A549 (cell line): ENCODE results near the gene POLR2H. TPM values are rescaled to one million over a fixed set of nuclear protein-coding genes. Genes with fewer than 3 reads are reported as not detected.

ENCODE experiments used
- ATAC-seq, 2 experiments: fragments of 200-7000 bp in 1 of 2; fragments of >200 bp in 1 of 2; cut with Nextera tagmentation in 1 of 2; cut with Tn5 transposase in 1 of 2; 3 replicates each; pipeline versions ENCODE4 v1.8.0 to v1.9.1; 2018 to 2020; ENCODE audit warnings: mild to moderate bottlenecking in 1 of 2, moderate library complexity in 1 of 2
- CTCF ChIA-PET: fragments of 300-600 bp; sonication (Branson Sonifier 250); formaldehyde crosslinking; extraction: SDS; loops from one replicate; lab custom pipeline; 2021; ENCODE audit warnings: antibody characterized with exemption, inconsistent platforms; lab: Yijun Ruan, JAX
- POLR2A ChIA-PET: fragments of 350-600 bp; formaldehyde crosslinking; extraction: SDS; loops from one replicate; lab custom pipeline; 2021; ENCODE audit warnings: antibody characterized with exemption, inconsistent platforms; lab: Yijun Ruan, JAX
- DNase-seq, 2 experiments: peaks; one replicate each; pipeline versions ENCODE4 v3.0.0 to v3.0.0-alpha.2; 2011 to 2016; ENCODE audit warnings: low read depth in 1 of 2, low spot score in 1 of 2
- FAIRE-seq: peaks from 2 replicates; lab custom pipeline; 2011; peaks lifted over from hg19 to GRCh38; lab: Jason Lieb, UNC
- H3K27ac ChIP-seq, 2 experiments: fragments of >200 bp; sonication (Bioruptor Twin); formaldehyde crosslinking; 3 replicates each; pipeline ENCODE4 v1.5.1; 2016 to 2017
- H3K4me1 ChIP-seq: fragments of >200 bp; sonication (Bioruptor Twin); formaldehyde crosslinking; 3 replicates; pipeline ENCODE4 v1.6.1; 2016
- H3K4me2 ChIP-seq: fragments of >200 bp; sonication (Bioruptor Twin); formaldehyde crosslinking; 3 replicates; pipeline ENCODE4 v1.6.1; 2016
- H3K4me3 ChIP-seq: fragments of >200 bp; sonication (Bioruptor Twin); formaldehyde crosslinking; 3 replicates; pipeline ENCODE4 v1.5.1; 2016
- H3K9me3 ChIP-seq: fragments of >200 bp; sonication (Bioruptor Twin); formaldehyde crosslinking; 3 replicates; pipeline ENCODE4 v1.6.1; 2016
- CEBPB ChIP-seq, 2 experiments: fragments of >200 bp in 1 of 2; sonication (Bioruptor Twin) in 1 of 2; formaldehyde crosslinking in 1 of 2; IDR thresholded peaks; 2 replicates each; pipeline ENCODE4 v1.6.1; 2012 to 2016
- CHD4 ChIP-seq: fragments of 200-600 bp; sonication (generic); IDR thresholded peaks from 2 replicates; pipeline ENCODE4 v1.6.1; 2016; ENCODE audit warnings: antibody characterized with exemption, mild to moderate bottlenecking, borderline replicate concordance
- EHMT2 ChIP-seq: fragments of 200-600 bp; sonication (generic); IDR thresholded peaks from 2 replicates; pipeline ENCODE4 v1.6.1; 2016; ENCODE audit warnings: antibody characterized with exemption, low read depth, mild to moderate bottlenecking, moderate library complexity
- ELK1 ChIP-seq: fragments of 150-350 bp; IDR thresholded peaks from 2 replicates; pipeline ENCODE4 v1.6.1; 2014; ENCODE audit warnings: low read depth, mild to moderate bottlenecking, low read length
- FOSL2 ChIP-seq, 2 experiments: fragments of 450-650 bp in 1 of 2; fragments of >200 bp in 1 of 2; sonication (Bioruptor Twin) in 1 of 2; formaldehyde crosslinking; IDR thresholded peaks; 2 replicates each; pipeline versions ENCODE4 v1.5.0 to v1.6.1; 2016 to 2020; ENCODE audit warnings: mild to moderate bottlenecking in 1 of 2, moderate library complexity in 1 of 2
- FOXS1 ChIP-seq: fragments of 250-450 bp; sonication (Bioruptor Pico); IDR thresholded peaks from 2 replicates; pipeline ENCODE4 v1.5.0; 2020; ENCODE audit warnings: mild to moderate bottlenecking, moderate library complexity
- GATA3 ChIP-seq: IDR thresholded peaks from 2 replicates; pipeline ENCODE4 v1.6.1; 2012; ENCODE audit warnings: borderline replicate concordance
- HDAC2 ChIP-seq: fragments of 200-600 bp; sonication (generic); IDR thresholded peaks from 2 replicates; pipeline ENCODE4 v1.6.1; 2016
- HES2 ChIP-seq: fragments of >200 bp; sonication (Bioruptor Twin); formaldehyde crosslinking; IDR thresholded peaks from 2 replicates; pipeline ENCODE4 v1.6.1; 2016
- HMGXB4 ChIP-seq: fragments of 250-450 bp; sonication (Bioruptor Pico); IDR thresholded peaks from 2 replicates; pipeline ENCODE4 v1.5.0; 2021; ENCODE audit warnings: mild to moderate bottlenecking, moderate library complexity, borderline replicate concordance
- KDM5A ChIP-seq: fragments of 200-600 bp; sonication (generic); IDR thresholded peaks from 2 replicates; pipeline ENCODE4 v1.6.1; 2016; ENCODE audit warnings: antibody characterized with exemption, mild to moderate bottlenecking
- MAFK ChIP-seq: fragments of 450-650 bp; IDR thresholded peaks from 2 replicates; pipeline ENCODE4 v1.6.1; 2014; ENCODE audit not compliant: partially characterized antibody
- MAX ChIP-seq: IDR thresholded peaks from 2 replicates; pipeline ENCODE4 v1.6.1; 2012
- MAZ ChIP-seq: fragments of 150-350 bp; IDR thresholded peaks from 2 replicates; pipeline ENCODE4 v1.6.1; 2014; ENCODE audit warnings: antibody characterized with exemption, low read depth, low read length, borderline replicate concordance
- MYC ChIP-seq: IDR thresholded peaks from 2 replicates; pipeline ENCODE4 v1.6.1; 2012; ENCODE audit warnings: mild to moderate bottlenecking, inconsistent platforms, low read length, improper control_type of control experiment, borderline replicate concordance
- RCOR1 ChIP-seq: fragments of 150-350 bp; IDR thresholded peaks from 2 replicates; pipeline ENCODE4 v1.6.1; 2014; ENCODE audit warnings: antibody characterized with exemption, low read length, low read depth
- REST ChIP-seq: fragments of 200-600 bp; sonication (generic); IDR thresholded peaks from 2 replicates; pipeline ENCODE4 v1.6.1; 2016; ENCODE audit warnings: antibody characterized with exemption, mild to moderate bottlenecking, moderate library complexity
- SMC3 ChIP-seq: fragments of >200 bp; sonication (Bioruptor Twin); formaldehyde crosslinking; IDR thresholded peaks from 3 replicates; pipeline ENCODE4 v1.6.1; 2018; ENCODE audit warnings: inconsistent platforms
- USF2 ChIP-seq: fragments of 450-650 bp; IDR thresholded peaks from 2 replicates; pipeline ENCODE4 v1.6.1; 2014; ENCODE audit warnings: antibody characterized with exemption
- ZNF302 ChIP-seq: fragments of 250-450 bp; sonication (Bioruptor Pico); IDR thresholded peaks from 2 replicates; pipeline ENCODE4 v1.9.0; 2021; ENCODE audit warnings: inconsistent platforms, mild to moderate bottlenecking, moderate library complexity
- WGBS: methylation state at CpG from one replicate; pipeline ENCODE4 v1.1.6; 2017; ENCODE audit errors: missing lambda C conversion rate; 5-methylcytosine and 5-hydroxymethylcytosine counted together
- polyA plus RNA-seq, 4 experiments: library from polyadenylated mRNA; depleted of rRNA in 3 of 4; stranded (reverse); fragments of >200 nt; fragmentation: RNase III in 1 of 4; extraction: RNeasy Plus Mini Kit Qiagen cat#74134 plus additional on column Dnase treatment in 1 of 4; gene quantifications; 2 replicates in 3 of 4; 3 replicates in 1 of 4; pipeline ENCODE4 v1.2.3, GENCODE V29; 2011 to 2017

Gene POLR2H
- polyA plus RNA-seq, 2 of the 4 experiments (the other 2 are of a cell fraction): 104 to 127 TPM

- peak overlapping the region; percentile 94 for H3K4me2 ChIP-seq
- FAIRE-seq (no peak), DNase-seq (no peak), ATAC-seq (no peak)
- WGBS: 89% methylated on average over 7 of the region's 7 CpGs
- peak overlapping the region; percentile 86; the same call in 2 of the 3 replicates for H3K4me3 ChIP-seq
- H3K4me1 ChIP-seq: peaks cover 51% of the 10 kb centered on the region
- CTCF ChIA-PET: interaction anchor here (0.9 to 1.0 kb wide), 3 partner anchors 11 to 28 kb away, joined by 3 read pairs; no protein-coding TSS in a partner anchor
- H3K9me3 ChIP-seq: no peaks in the 10 kb centered on the region
- H3K27ac ChIP-seq: peak overlapping the region in 1 of 2 experiments; percentile 100; a peak in 2 of 6 replicates
- TF ChIP-seq ELK1 (no peak), SMC3 (no peak), FOXS1 (CRISPR knock-in tag) (no peak)
- TF ChIP-seq, all 56 proteins: peak for 0
- POLR2A ChIA-PET: no interaction called here
These were observed 44.7 kb upstream of the POLR2H start for GRCh38 chr3:184316792-184317191.

- Histone ChIP-seq H3K9me3 (no peaks in the 10 kb centered on the region), H3K4me3 (peak overlapping the region; percentile 86; the same call in 1 of the 3 replicates), H3K4me2 (peak overlapping the region; percentile 94), H3K4me1 (peaks cover 51% of the 10 kb centered on the region), H3K27ac (peak overlapping the region in 1 of 2 experiments; percentile 48; a peak in 1 of 6 replicates)
- DNase-seq: no peak
- WGBS: 93% methylated on average over 5 of the region's 5 CpGs
- ATAC-seq: no peak
- CTCF ChIA-PET: interaction anchor here (1.0 kb wide), 1 partner anchor 14 kb away, joined by 3 read pairs; no protein-coding TSS in a partner anchor
- POLR2A ChIA-PET: no interaction called here
- FAIRE-seq: no peak
- TF ChIP-seq MAZ: no peak
- TF ChIP-seq, all 56 proteins: peak for 0
These were observed 44.3 kb upstream of the POLR2H start for GRCh38 chr3:184317201-184317600.

- WGBS: no CpG with 5 or more reads among the region's 4 CpGs
- H3K4me3 ChIP-seq: peak overlapping the region; percentile 32
- peak overlapping the region; percentile 97 for H3K4me2 ChIP-seq
- H3K27ac ChIP-seq: peak overlapping the region; percentile 85 to 88
- H3K4me1 ChIP-seq: peaks cover 51% of the 10 kb centered on the region
- POLR2A ChIA-PET: interaction anchor here (1.1 kb wide), 1 partner anchor 129 kb away, joined by 4 read pairs; no protein-coding TSS in a partner anchor
- FAIRE-seq (no peak), DNase-seq (peak; percentile 88 to 95), ATAC-seq (peak; percentile 90)
- CTCF ChIA-PET: interaction anchor here (0.8 to 1.7 kb wide), 4 partner anchors 8 to 34 kb away, joined by 3 to 9 read pairs (median 4); no protein-coding TSS in a partner anchor
- TF ChIP-seq HDAC2 (no peak), GATA3 (no peak), REST (no peak), RCOR1 (no peak), MAX (0 out of 2 replicates have a peak, but pooled peaks have one; percentile 31), CEBPB (IDR thresholded peaks at IDR 0.05) (no peak), MYC (no peak), ELK1 (no peak), KDM5A (no peak), ZNF302 (CRISPR knock-in tag) (no peak), USF2 (no peak), EHMT2 (no peak), MAFK (peak; percentile 7), HES2 (no peak), FOSL2 (IDR thresholded peaks at IDR 0.05) (no peak), FOSL2 (CRISPR knock-in tag; IDR thresholded peaks at IDR 0.05) (peak; percentile 68), CHD4 (no peak), HMGXB4 (CRISPR knock-in tag) (no peak)
- H3K9me3 ChIP-seq: no peaks in the 10 kb centered on the region
These were observed 41.4 kb upstream of the POLR2H start for GRCh38 chr3:184320104-184320445.
